Measurements from ENCODE around the gene EFHD1.

EFHD1 gene

DNA sequence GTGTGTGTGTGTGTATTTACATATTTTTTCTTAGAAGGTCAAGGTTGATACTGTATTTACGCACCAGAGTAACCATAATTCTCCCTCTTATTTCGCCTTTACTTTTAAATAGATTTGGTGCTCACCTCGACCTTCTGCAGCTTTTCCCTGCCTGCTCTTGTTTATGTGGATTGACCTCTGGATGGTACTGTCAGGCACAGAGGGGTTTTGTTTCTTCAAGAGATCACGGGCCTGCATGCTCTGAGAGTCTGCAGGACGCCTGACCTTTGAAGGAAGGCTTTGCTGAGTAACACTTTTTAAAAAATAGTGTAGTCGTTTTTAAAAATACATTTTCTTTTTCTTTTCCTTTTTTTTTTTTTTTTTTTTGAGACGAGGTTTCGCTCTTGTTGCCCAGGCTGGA lies 18.1 kb upstream of the EFHD1 start:
- no peak overlapping the region for H3K9ac ChIP-seq (ENCODE audit: low read length)
- no peak overlapping the region for H3K4me2 ChIP-seq (ENCODE audit: low read depth, low read length)
- H4K20me1 ChIP-seq (ENCODE audit: insufficient read depth, low read length) = no peaks in the 10 kb centered on the region
- H3K9me2 ChIP-seq (replicated peaks; ENCODE audit: insufficient read depth, low read length) = no peaks in the 10 kb centered on the region
- no peaks in the 10 kb centered on the region for H3K9me3 ChIP-seq (replicated peaks; ENCODE audit: insufficient read depth, low read length)
- no peak overlapping the region for H3K27ac ChIP-seq (ENCODE audit: low read length)
- H3K4me3 ChIP-seq (ENCODE audit: low read length) = no peak overlapping the region
- H3F3A ChIP-seq (ENCODE audit: insufficient read depth, low read length) = no peaks in the 10 kb centered on the region
- H3K36me3 ChIP-seq (replicated peaks; ENCODE audit: insufficient read depth, low read length) = no peaks in the 10 kb centered on the region
- no peak overlapping the region for H2AFZ ChIP-seq (ENCODE audit: low read length)
- H3K4me1 ChIP-seq (ENCODE audit: low read length) = no peaks in the 10 kb centered on the region
- no peak for DNase-seq
- H3K27me3 ChIP-seq (replicated peaks; ENCODE audit: insufficient read depth, low read length) = no peaks in the 10 kb centered on the region
- TF ChIP-seq EZH2 (optimal IDR thresholded peaks at IDR 0.05; ENCODE audit: low read depth, low read length) = no peak
- no peak for TF ChIP-seq EZH2phosphoT487 (IDR thresholded peaks at IDR 0.05; ENCODE audit: low read length)
- TF ChIP-seq CTCF (IDR thresholded peaks at IDR 0.05; ENCODE audit: low read length) = no peak
- H3K79me2 ChIP-seq (ENCODE audit: low read length) = no peaks in the 10 kb centered on the region

- Histone ChIP-seq H4K20me1 (ENCODE audit: insufficient read depth, low read length) (no peaks in the 10 kb centered on the region), H3K9ac (ENCODE audit: low read length) (no peak overlapping the region), H3K27ac (ENCODE audit: low read length) (no peak overlapping the region), H3F3A (ENCODE audit: insufficient read depth, low read length) (no peaks in the 10 kb centered on the region), H3K9me3 (replicated peaks; ENCODE audit: insufficient read depth, low read length) (no peaks in the 10 kb centered on the region), H3K4me1 (ENCODE audit: low read length) (no peaks in the 10 kb centered on the region), H3K79me2 (ENCODE audit: low read length) (no peaks in the 10 kb centered on the region), H2AFZ (ENCODE audit: low read length) (no peak overlapping the region), H3K36me3 (replicated peaks; ENCODE audit: insufficient read depth, low read length) (no peaks in the 10 kb centered on the region), H3K9me2 (replicated peaks; ENCODE audit: insufficient read depth, low read length) (no peaks in the 10 kb centered on the region), H3K4me3 (ENCODE audit: low read length) (no peak overlapping the region), H3K4me2 (ENCODE audit: low read depth, low read length) (no peak overlapping the region), H3K27me3 (replicated peaks; ENCODE audit: insufficient read depth, low read length) (no peaks in the 10 kb centered on the region)
- DNase-seq = no peak
- TF ChIP-seq EZH2 (optimal IDR thresholded peaks at IDR 0.05; ENCODE audit: low read depth, low read length) = no peak
- TF ChIP-seq CTCF (IDR thresholded peaks at IDR 0.05; ENCODE audit: low read length) = no peak
- no peak for TF ChIP-seq EZH2phosphoT487 (IDR thresholded peaks at IDR 0.05; ENCODE audit: low read length)
Measured at GRCh38 chr2:232621186-232621585, 12.2 kb upstream of the EFHD1 start.

- Histone ChIP-seq H3K4me1 (ENCODE audit: low read length) (no peaks in the 10 kb centered on the region), H3K4me3 (ENCODE audit: low read length) (no peak overlapping the region), H3K79me2 (ENCODE audit: low read length) (no peaks in the 10 kb centered on the region), H2AFZ (ENCODE audit: low read length) (no peak overlapping the region), H3K9ac (ENCODE audit: low read length) (no peak overlapping the region), H4K20me1 (ENCODE audit: insufficient read depth, low read length) (no peaks in the 10 kb centered on the region), H3K9me3 (replicated peaks; ENCODE audit: insufficient read depth, low read length) (no peaks in the 10 kb centered on the region), H3K4me2 (ENCODE audit: low read depth, low read length) (no peak overlapping the region), H3K36me3 (replicated peaks; ENCODE audit: insufficient read depth, low read length) (no peaks in the 10 kb centered on the region), H3K9me2 (replicated peaks; ENCODE audit: insufficient read depth, low read length) (no peaks in the 10 kb centered on the region), H3K27me3 (replicated peaks; ENCODE audit: insufficient read depth, low read length) (no peaks in the 10 kb centered on the region), H3F3A (ENCODE audit: insufficient read depth, low read length) (no peaks in the 10 kb centered on the region), H3K27ac (ENCODE audit: low read length) (no peak overlapping the region)
- DNase-seq = no peak
- no peak for TF ChIP-seq EZH2 (optimal IDR thresholded peaks at IDR 0.05; ENCODE audit: low read depth, low read length)
- no peak for TF ChIP-seq CTCF (IDR thresholded peaks at IDR 0.05; ENCODE audit: low read length)
- TF ChIP-seq EZH2phosphoT487 (IDR thresholded peaks at IDR 0.05; ENCODE audit: low read length) = no peak
Measured at GRCh38 chr2:232622563-232622962, 10.8 kb upstream of the EFHD1 start.

Data from MM.1S (cell line).